ENCODE results near the gene CAD.

GRCh38 chr2:27211943-27212625, 5.1 kb upstream of the CAD start, which contains the start of the genes ATRAID and SLC5A6:
- TF ChIP-seq, protein P1, sequence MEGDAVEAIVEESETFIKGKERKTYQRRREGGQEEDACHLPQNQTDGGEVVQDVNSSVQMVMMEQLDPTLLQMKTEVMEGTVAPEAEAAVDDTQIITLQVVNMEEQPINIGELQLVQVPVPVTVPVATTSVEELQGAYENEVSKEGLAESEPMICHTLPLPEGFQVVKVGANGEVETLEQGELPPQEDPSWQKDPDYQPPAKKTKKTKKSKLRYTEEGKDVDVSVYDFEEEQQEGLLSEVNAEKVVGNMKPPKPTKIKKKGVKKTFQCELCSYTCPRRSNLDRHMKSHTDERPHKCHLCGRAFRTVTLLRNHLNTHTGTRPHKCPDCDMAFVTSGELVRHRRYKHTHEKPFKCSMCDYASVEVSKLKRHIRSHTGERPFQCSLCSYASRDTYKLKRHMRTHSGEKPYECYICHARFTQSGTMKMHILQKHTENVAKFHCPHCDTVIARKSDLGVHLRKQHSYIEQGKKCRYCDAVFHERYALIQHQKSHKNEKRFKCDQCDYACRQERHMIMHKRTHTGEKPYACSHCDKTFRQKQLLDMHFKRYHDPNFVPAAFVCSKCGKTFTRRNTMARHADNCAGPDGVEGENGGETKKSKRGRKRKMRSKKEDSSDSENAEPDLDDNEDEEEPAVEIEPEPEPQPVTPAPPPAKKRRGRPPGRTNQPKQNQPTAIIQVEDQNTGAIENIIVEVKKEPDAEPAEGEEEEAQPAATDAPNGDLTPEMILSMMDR (IDR thresholded peaks at IDR 0.05; ENCODE audit: low read depth, low read length, poor library complexity, severe bottlenecking): no peak
- TF ChIP-seq EZH2phosphoT487 (IDR thresholded peaks at IDR 0.05; ENCODE audit: borderline replicate concordance, low read length): no peak
